HG03135 (cell line): Measurements from ENCODE around the gene SERPINI1.

ENCODE experiments used
- ATAC-seq: cut with Tn5 transposase; IDR thresholded peaks from one replicate; pipeline ENCODE4 v1.9.1; 2021; ENCODE audit warnings: mild to moderate bottlenecking, moderate library complexity; ENCODE audit not compliant: unreplicated experiment

Gene SERPINI1

GRCh38 chr3:167843481-167843880, 108.0 kb downstream of the SERPINI1 start:
- no peak for ATAC-seq

DNA sequence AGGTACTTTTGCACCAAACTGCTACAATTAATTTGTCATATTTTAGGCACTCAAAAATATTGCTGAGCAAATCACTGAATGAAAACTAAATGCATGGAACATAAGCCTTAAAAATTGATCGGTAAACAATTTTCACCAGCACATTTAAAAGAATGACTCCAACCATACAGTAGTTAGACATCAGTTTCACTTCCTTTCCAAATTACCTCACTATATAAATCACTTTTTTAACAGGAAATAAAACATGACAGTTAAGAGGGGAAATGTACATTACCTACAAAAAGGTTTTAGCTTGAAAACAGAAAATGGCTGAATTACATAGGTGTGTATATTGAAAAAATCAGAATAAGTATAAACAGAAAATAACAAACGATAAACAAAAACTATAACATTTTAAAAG, 108.4 kb downstream of the SERPINI1 start:
- no peak for ATAC-seq

GRCh38 chr3:167844528-167844927, 109.0 kb downstream of the SERPINI1 start:
- ATAC-seq = no peak

DNA sequence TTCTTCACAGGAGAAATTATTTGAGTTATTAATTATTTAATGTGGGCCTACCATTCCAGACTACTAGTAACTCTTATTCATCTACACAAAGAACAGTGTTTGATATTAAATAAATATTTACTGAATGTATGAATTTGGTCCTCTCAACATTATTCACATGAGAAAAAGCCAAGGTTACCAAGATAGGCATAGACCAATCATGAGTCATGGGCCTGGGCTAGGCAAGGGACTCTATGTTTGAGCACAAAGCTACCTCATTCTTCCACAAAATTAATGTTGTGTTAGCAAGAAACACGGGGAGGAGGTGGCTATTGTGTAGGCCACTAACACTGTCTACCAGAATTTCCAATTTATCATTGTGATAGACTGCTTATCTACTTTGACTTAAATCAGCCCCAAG, 115.7 kb downstream of the SERPINI1 start:
- no peak for ATAC-seq

- no peak for ATAC-seq
These were observed 116.2 kb downstream of the SERPINI1 start for GRCh38 chr3:167851749-167852148.

DNA sequence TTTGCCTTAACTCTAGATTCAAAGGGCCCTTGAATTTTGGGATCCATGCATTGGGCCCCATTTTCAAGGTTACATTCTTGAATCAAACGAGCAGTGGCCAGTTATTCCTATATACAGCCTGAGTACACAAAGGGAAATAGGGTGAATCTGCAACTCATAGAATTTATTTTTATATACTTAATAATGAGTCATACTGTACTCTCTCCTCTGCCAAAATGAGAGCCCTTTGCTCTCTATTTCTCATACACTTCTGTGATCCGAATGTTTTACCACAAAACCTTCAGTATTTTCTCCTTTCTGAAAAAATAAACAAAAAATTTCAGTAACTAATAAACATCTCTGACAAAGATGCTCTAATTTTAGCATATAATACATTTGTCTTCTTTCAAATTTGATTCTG, 116.7 kb downstream of the SERPINI1 start:
- ATAC-seq = no peak

GRCh38 chr3:167854063-167854462, 118.5 kb downstream of the SERPINI1 start:
- ATAC-seq = no peak

GRCh38 chr3:167854846-167855245, 119.3 kb downstream of the SERPINI1 start:
- ATAC-seq = no peak

- ATAC-seq = no peak
These were observed 119.8 kb downstream of the SERPINI1 start for GRCh38 chr3:167855306-167855705.

DNA sequence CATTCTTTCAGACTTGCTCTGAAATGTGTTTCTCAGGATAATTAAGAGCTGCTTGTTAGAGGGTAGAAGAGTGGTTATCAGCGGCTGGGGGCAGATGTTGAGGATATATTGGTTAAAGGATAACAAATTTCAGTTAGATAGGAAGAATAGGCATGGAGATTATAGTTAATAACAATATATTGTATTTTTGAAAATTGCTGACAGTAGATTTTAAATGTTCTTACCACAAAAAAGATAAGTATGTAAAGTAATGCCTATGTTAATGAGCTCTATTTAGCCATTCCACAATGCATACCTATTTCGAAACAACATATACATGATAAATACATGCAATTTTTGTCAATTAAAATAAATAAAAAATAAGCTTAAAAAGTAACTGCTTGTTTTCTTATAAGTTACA, 123.3 kb downstream of the SERPINI1 start:
- no peak for ATAC-seq

DNA sequence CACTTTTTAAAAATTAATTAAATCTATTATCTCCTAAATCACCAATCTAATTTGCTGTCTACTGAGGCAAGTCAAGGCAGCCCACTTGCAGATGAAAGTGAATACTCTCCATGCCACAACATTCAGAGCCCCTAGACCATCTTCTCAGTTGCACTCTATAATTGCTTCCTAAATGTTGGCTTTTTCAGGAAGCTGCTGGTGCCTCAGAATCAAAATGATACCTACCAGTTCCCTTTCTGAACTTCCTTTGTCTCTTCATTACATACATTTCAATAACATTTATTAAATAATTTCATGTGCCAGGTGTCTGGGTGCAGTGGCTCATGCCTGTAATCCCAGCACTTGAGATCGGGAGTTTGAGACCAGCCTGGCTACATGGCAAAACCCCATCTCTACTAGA, 124.1 kb downstream of the SERPINI1 start:
- no peak for ATAC-seq

GRCh38 chr3:167861649-167862048, 126.1 kb downstream of the SERPINI1 start:
- no peak for ATAC-seq

GRCh38 chr3:167862104-167862730, 126.7 kb downstream of the SERPINI1 start:
- ATAC-seq = no peak

- ATAC-seq = no peak
These were observed 128.5 kb downstream of the SERPINI1 start for GRCh38 chr3:167863811-167864551.

GRCh38 chr3:167864552-167864874, 129.0 kb downstream of the SERPINI1 start:
- no peak for ATAC-seq

DNA sequence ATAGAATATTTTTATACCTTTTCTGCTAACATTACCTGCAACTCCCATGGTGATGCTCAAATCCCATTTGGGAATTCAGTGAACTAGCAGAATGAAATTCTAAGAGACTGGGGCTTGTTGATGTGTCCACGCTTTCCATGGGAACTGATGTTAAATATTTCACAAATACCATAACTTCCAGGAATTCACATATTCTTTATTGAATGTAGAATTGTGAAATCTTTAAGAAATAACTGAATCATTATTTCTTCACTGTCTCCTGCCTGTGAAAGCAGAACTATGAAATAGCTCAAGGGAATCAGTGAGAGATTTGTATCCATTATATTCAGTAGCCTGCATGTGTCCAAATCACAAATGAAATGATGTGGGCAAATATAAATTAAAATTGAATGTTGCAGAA, 130.8 kb downstream of the SERPINI1 start:
- ATAC-seq = no peak

DNA sequence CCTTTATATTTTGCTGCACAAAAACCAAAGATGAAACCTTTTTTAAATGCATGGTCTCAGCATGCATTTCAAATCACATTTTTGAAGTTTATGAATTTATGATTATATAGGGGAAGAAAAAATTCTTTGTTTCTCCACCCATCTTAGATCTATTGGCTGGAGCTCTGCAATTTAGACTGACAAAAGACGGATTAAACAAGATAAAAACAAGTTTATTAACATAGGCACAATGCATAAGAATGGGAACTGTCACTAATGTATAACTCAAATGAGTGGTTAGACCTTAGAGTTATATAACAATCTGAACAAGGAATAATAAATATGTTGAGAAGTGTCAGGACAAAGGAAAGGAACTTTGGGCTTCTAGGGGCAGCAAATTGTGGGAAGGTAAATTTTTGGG, 132.5 kb downstream of the SERPINI1 start:
- ATAC-seq = no peak

GRCh38 chr3:167870181-167870580, 134.7 kb downstream of the SERPINI1 start:
- no peak for ATAC-seq

- no peak for ATAC-seq
These were observed 135.2 kb downstream of the SERPINI1 start for GRCh38 chr3:167870759-167871158.

DNA sequence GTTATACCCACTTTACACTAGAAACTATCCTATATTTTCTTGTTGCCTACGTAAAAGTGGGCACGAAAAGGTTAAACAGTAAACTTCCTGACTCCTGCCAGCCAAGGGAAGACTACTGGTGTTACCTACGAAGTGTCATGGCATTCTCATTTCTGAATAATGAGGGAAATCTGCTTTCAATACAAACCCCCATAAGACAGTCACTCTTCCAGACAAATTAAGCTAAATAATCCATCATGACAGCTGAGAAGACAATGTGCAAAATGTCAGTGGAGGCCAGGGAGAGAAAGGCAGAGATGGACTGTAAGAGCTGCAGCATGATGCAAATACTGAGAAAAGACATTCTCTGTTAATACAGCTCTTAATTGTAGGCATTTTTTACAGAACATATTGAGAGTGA, 136.5 kb downstream of the SERPINI1 start:
- no peak for ATAC-seq

DNA sequence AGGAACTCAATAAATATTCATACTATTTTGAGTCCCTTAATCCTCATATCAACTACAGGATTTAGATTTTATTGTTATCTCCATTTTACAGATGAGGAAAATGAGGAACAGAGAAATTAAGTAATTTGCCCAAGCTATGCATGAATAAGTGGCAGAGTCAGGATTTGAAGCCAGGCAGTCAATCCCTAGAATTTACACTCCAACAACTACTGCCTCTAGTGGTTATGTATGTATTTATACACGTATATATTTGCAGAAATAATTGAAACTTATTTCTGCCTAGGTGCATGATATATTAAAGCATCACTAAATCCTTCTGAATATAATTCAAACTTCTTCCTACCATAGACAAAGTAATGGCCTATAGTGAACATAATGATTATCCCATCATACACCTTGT, 137.4 kb downstream of the SERPINI1 start:
- no peak for ATAC-seq

DNA sequence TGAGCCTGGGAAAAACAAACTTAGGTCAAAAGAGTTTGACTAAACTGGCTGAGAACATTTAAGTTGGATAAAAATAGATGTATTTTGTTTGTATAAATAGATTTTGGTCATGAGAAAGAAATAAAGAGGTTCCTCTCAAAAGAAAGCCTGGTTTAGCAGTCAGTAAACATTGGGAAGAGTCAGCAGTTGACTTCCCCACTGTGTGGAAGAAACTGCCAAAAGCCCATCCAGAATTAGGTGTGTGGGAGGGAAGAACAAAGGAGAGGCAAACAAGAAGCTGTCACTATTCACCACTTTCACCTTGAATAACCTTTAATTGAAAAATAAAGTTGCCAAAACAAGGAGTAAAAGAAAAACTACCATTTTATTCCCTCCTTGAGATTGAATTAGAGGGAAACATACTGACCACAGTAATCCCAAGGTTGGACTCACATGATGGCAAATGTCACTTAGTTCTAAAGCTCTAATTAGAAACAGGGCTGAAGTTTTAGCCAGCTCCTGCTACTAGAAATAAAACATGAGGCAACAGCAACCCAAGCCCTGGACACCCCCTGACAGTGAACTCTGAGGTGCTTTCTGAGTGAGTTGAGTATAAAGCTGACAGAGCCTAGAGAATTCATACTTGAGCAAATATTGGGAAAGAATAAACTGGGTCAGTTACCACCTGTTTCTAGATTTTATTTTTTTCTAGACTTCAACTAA, 139.3 kb downstream of the SERPINI1 start:
- ATAC-seq = no peak
